Measurements from ENCODE around the gene ABCC8. TPM values are rescaled to one million over a fixed set of nuclear protein-coding genes. Genes with fewer than 3 reads are reported as not detected.

The ABCC8 gene
- total RNA-seq, 4 donors from 2014 or later = 0.40 to 4.0 (median 3.5) TPM

DNA sequence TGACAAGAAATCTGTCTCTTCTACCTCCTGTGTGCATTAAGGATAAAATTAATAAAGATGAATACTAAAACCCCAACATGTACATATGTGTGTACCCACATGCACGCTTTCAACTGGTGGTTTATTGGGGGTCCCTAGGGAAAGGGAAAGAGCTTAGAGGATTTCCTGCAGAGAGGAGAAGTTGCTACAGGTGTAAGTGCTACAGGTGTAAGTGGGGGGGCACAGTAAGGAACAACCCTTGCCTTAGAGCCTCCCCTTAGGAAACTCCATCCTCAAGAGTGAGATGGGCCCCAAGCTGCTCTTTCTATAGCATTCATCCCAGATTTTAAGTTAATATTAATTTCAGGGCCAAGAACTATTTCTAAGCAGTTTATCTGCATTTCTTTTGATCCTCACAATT lies 11.9 kb upstream of the ABCC8 start:
- Histone ChIP-seq H3K27me3 (no peaks in the 10 kb centered on the region), H3K36me3 (no peaks in the 10 kb centered on the region), H3K9me3 (no peaks in the 10 kb centered on the region), H3K27ac (no peak overlapping the region), H3K4me1 (no peaks in the 10 kb centered on the region), H3K4me3 (no peak overlapping the region)
- TF ChIP-seq, protein P1, sequence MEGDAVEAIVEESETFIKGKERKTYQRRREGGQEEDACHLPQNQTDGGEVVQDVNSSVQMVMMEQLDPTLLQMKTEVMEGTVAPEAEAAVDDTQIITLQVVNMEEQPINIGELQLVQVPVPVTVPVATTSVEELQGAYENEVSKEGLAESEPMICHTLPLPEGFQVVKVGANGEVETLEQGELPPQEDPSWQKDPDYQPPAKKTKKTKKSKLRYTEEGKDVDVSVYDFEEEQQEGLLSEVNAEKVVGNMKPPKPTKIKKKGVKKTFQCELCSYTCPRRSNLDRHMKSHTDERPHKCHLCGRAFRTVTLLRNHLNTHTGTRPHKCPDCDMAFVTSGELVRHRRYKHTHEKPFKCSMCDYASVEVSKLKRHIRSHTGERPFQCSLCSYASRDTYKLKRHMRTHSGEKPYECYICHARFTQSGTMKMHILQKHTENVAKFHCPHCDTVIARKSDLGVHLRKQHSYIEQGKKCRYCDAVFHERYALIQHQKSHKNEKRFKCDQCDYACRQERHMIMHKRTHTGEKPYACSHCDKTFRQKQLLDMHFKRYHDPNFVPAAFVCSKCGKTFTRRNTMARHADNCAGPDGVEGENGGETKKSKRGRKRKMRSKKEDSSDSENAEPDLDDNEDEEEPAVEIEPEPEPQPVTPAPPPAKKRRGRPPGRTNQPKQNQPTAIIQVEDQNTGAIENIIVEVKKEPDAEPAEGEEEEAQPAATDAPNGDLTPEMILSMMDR (IDR thresholded peaks at IDR 0.05) = no peak
- TF ChIP-seq EP300 (IDR thresholded peaks at IDR 0.05; ENCODE audit: low read depth) (no peak), POLR2AphosphoS5 (IDR thresholded peaks at IDR 0.05) (no peak), POLR2A (IDR thresholded peaks at IDR 0.05) (no peak)
- in situ Hi-C loops (cut with MboI; ENCODE audit: low pct_ligation_motif_present in 1 of 4, low pct_unique_long_range_greater_than_20kb in 1 of 4, low sequenced_read_pairs in 3 of 4) = no loop called here
- intact Hi-C loops (cut with DNase I; ENCODE audit: low total_unique reads) = no loop called here
- no peak for DNase-seq
- WGBS, 2 donors (ENCODE audit: low coverage in 1 of 2) = 72% methylated on average over 1 of the region's 1 CpG; no CpG with 5 or more reads in 1 of the 2 donors

DNA sequence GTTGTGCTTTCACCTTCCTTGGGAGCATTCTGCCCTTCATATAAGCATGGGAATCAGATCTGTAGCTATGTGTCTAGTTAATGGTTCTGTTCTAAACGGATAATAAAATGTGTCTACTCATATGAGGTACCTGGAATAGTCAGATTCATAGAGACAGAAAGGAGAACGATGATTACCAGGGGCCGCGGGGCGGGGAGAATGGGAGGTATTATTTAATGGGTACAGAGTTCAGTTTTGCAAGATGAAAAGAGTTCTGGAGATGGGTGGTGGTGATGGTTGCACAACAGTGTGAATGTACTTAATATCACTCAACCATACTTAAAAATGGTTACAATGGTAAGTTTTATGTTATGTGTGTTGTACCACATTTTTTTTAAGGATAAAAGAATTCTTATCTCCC lies 10.0 kb upstream of the ABCC8 start:
- no peak overlapping the region for H3K27ac ChIP-seq
- H3K36me3 ChIP-seq = no peaks in the 10 kb centered on the region
- H3K27me3 ChIP-seq = no peaks in the 10 kb centered on the region
- DNase-seq = no peak
- intact Hi-C loops (cut with DNase I; ENCODE audit: low total_unique reads) = no loop called here
- WGBS, 2 donors (ENCODE audit: low coverage in 1 of 2) = 44 to 46% methylated on average over 5 of the region's 5 CpGs
- no peaks in the 10 kb centered on the region for H3K4me1 ChIP-seq
- no peak for TF ChIP-seq POLR2A (IDR thresholded peaks at IDR 0.05)
- no peak for TF ChIP-seq EP300 (IDR thresholded peaks at IDR 0.05; ENCODE audit: low read depth)
- no peak for TF ChIP-seq POLR2AphosphoS5 (IDR thresholded peaks at IDR 0.05)
- TF ChIP-seq, protein P1 (IDR thresholded peaks at IDR 0.05) = no peak
- no peak overlapping the region for H3K4me3 ChIP-seq
- H3K9me3 ChIP-seq = no peaks in the 10 kb centered on the region
- in situ Hi-C loops (cut with MboI; ENCODE audit: low pct_ligation_motif_present in 1 of 4, low pct_unique_long_range_greater_than_20kb in 1 of 4, low sequenced_read_pairs in 3 of 4) = no loop called here

DNA sequence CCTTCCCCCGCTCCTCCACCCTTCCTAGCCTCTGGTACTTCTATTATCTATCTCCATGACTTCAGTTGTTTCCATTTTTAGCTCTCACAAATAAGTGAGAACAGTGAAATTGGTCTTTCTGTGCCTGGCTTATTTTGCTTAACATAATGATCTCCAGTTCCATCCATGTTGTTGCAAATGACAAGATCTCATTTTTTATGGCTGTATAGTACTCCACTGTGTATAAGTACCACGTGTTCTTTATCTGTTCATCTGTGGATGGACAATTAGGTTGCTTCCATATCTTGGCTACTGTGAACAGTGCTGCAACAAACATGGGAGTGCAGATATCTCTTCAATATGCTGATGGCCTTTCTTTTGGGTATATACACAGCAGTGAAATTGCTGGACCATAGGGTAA lies 6.9 kb upstream of the ABCC8 start:
- Histone ChIP-seq H3K9me3 (no peaks in the 10 kb centered on the region), H3K27ac (no peak overlapping the region), H3K27me3 (peaks cover 8% of the 10 kb centered on the region), H3K4me1 (peaks cover 0 to 4% (median 0%) of the 10 kb centered on the region in 4 donors), H3K4me3 (no peak overlapping the region), H3K36me3 (no peaks in the 10 kb centered on the region)
- WGBS, 2 donors (ENCODE audit: low coverage in 1 of 2) = 67 to 80% methylated on average over 2 of the region's 2 CpGs
- DNase-seq = no peak
- intact Hi-C loops (cut with DNase I; ENCODE audit: low total_unique reads) = no loop called here
- in situ Hi-C loops (cut with MboI; ENCODE audit: low pct_ligation_motif_present in 1 of 4, low pct_unique_long_range_greater_than_20kb in 1 of 4, low sequenced_read_pairs in 3 of 4) = no loop called here
- TF ChIP-seq POLR2A (IDR thresholded peaks at IDR 0.05) (no peak), POLR2AphosphoS5 (IDR thresholded peaks at IDR 0.05) (no peak), EP300 (IDR thresholded peaks at IDR 0.05; ENCODE audit: low read depth) (no peak)
- TF ChIP-seq, protein P1 (IDR thresholded peaks at IDR 0.05) = no peak

DNA sequence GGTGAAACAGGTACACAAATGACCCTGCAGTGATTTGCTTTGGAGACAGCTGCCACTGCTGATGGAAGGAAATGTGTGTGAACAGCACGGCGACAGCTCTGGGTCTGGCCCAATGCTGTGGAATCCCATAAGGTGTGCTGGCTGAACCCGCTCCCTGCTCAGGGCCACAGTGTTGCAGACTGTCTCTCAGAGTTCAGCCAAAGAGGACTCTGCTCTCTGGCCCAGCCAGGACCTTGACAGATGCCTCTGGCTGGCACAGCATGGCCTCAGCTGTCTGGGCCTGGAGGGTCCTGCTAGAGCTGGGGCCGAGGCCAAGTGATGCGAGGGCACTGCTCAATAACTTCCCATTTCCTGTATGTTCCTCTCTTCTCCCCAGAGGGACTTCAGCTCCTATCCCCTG lies 5.3 kb upstream of the ABCC8 start:
- 64% methylated on average over 5 of the region's 5 CpGs; no CpG with 5 or more reads in 1 of the 2 donors for WGBS, 2 donors (ENCODE audit: low coverage in 1 of 2)
- in situ Hi-C loops (cut with MboI; ENCODE audit: low pct_ligation_motif_present in 1 of 4, low pct_unique_long_range_greater_than_20kb in 1 of 4, low sequenced_read_pairs in 3 of 4) = no loop called here
- Histone ChIP-seq H3K36me3 (no peaks in the 10 kb centered on the region), H3K27me3 (peaks cover 24% of the 10 kb centered on the region), H3K4me3 (no peak overlapping the region), H3K27ac (no peak overlapping the region), H3K9me3 (no peaks in the 10 kb centered on the region), H3K4me1 (peaks cover 0 to 4% (median 0%) of the 10 kb centered on the region in 4 donors)
- intact Hi-C loops (cut with DNase I; ENCODE audit: low total_unique reads) = no loop called here
- no peak for DNase-seq
- no peak for TF ChIP-seq POLR2AphosphoS5 (IDR thresholded peaks at IDR 0.05)
- no peak for TF ChIP-seq EP300 (IDR thresholded peaks at IDR 0.05; ENCODE audit: low read depth)
- TF ChIP-seq POLR2A (IDR thresholded peaks at IDR 0.05) = no peak
- TF ChIP-seq, protein P1 (IDR thresholded peaks at IDR 0.05) = no peak

All from transverse colon (tissue), 4 donors.